ENCODE measurements around the gene ARHGAP18. TPM values are rescaled to one million over a fixed set of nuclear protein-coding genes. Genes with fewer than 3 reads are reported as not detected.

ARHGAP18 gene
- total and polyA plus RNA-seq, 2 of the 13 experiments (the other 11 are each of a cell fraction or from before 2014, with no cell fraction given) = 58.2 to 115 TPM

DNA sequence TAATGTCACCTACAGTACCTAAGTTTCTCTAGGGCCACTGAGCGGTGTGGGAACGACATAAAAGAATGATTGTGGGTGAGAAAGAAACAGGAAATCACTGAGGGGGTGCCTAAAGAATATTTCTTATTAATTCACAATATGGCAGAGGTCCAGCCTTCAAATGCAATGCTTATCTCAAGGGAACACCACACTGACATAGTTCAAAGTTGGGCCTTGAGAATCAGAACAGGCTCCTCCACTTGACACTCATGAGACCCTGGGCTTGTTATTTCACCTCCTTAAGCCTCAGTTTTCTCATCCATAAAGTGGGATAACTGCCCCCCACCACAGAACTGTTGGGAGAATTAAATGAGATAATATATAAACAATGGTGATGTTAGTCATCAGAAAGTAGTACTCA, 40.4 kb upstream of the ARHGAP18 start:
- no TSS peak for BruUV-seq (replicated peaks)
- no peak for ATAC-seq

DNA sequence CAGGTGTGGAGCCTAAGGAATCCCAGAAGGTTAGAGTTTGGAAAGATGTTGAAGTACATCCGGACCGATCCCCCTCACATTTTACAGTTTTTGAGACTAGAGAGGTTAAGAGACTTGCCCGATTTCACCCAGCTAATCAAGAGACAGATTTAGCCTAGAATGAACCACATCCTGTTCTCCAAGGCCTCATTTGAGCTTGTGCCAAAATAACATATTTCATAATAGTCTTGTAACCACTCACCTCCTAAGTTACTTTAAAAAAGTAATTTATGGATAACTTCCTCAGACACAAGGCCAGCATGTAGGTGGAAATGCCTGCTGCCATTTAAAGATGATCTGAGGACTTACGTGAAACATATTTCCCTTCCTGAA, 39.8 kb upstream of the ARHGAP18 start:
- no peak overlapping the region for H3K9ac ChIP-seq (ENCODE audit: insufficient read depth, low read depth, low read length)
- no peaks in the 10 kb centered on the region for H3K27me3 ChIP-seq (ENCODE audit: control insufficient read depth in 1 of 2, insufficient read depth in 2 of 2, low read length in 2 of 2)
- H3K4me2 ChIP-seq (ENCODE audit: low read depth, low read length) = no peak overlapping the region
- no peak overlapping the region for H3K27ac ChIP-seq (ENCODE audit: extremely low read length, insufficient read depth, low read length)
- no peaks in the 10 kb centered on the region for H4K20me1 ChIP-seq (ENCODE audit: insufficient read depth, low read length)
- ATAC-seq (no peak), DNase-seq (ENCODE audit: low spot score) (no peak), FAIRE-seq (no peak)
- no peaks in the 10 kb centered on the region for H3K79me2 ChIP-seq (ENCODE audit: insufficient read depth, low read length)
- peaks cover 32% of the 10 kb centered on the region for H3K4me1 ChIP-seq (ENCODE audit: insufficient read depth, low read length)
- H3K9me3 ChIP-seq (ENCODE audit: low read length) = no peaks in the 10 kb centered on the region
- in situ Hi-C loops (cut with HindIII; ENCODE audit: extremely low pct_ligation_motif_present, low pct_unique_long_range_greater_than_20kb) = no loop called here
- no peak overlapping the region for H3K4me3 ChIP-seq (replicated peaks in 1 of 3; ENCODE audit: insufficient read depth in 1 of 3, low read depth in 2 of 3, low read length in 3 of 3)
- intact Hi-C loops (cut with micrococcal nuclease; ENCODE audit: unreplicated experiment) = loop anchor here (2.0 kb wide), 1 partner anchor 17 kb away; no protein-coding TSS in a partner anchor
- BruUV-seq (replicated peaks) = no TSS peak
- 68% methylated on average over 4 of the region's 4 CpGs for WGBS (ENCODE audit: low lambda C conversion rate)
- no peaks in the 10 kb centered on the region for H3K36me3 ChIP-seq (replicated peaks in 1 of 2; ENCODE audit: control insufficient read depth in 1 of 2, insufficient read depth in 2 of 2, low read length in 2 of 2)
- no peak overlapping the region for H2AFZ ChIP-seq (ENCODE audit: low read length)
- ChIA-PET CTCF (ENCODE audit: low intra/inter-chr PET ratio, low total read pairs) (no interaction called here), POLR2A (no interaction called here)
- TF ChIP-seq HOXA3 (CRISPR knock-in tag; IDR thresholded peaks at IDR 0.05) = no peak
- TF ChIP-seq IKZF1 (IDR thresholded peaks at IDR 0.05) = no peak
- no peak for TF ChIP-seq ZNF441 (CRISPR knock-in tag; IDR thresholded peaks at IDR 0.05; ENCODE audit: borderline replicate concordance)
- TF ChIP-seq, protein P1, sequence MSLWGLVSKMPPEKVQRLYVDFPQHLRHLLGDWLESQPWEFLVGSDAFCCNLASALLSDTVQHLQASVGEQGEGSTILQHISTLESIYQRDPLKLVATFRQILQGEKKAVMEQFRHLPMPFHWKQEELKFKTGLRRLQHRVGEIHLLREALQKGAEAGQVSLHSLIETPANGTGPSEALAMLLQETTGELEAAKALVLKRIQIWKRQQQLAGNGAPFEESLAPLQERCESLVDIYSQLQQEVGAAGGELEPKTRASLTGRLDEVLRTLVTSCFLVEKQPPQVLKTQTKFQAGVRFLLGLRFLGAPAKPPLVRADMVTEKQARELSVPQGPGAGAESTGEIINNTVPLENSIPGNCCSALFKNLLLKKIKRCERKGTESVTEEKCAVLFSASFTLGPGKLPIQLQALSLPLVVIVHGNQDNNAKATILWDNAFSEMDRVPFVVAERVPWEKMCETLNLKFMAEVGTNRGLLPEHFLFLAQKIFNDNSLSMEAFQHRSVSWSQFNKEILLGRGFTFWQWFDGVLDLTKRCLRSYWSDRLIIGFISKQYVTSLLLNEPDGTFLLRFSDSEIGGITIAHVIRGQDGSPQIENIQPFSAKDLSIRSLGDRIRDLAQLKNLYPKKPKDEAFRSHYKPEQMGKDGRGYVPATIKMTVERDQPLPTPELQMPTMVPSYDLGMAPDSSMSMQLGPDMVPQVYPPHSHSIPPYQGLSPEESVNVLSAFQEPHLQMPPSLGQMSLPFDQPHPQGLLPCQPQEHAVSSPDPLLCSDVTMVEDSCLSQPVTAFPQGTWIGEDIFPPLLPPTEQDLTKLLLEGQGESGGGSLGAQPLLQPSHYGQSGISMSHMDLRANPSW (CRISPR knock-in tag; IDR thresholded peaks at IDR 0.05; ENCODE audit: borderline replicate concordance) = no peak
- TF ChIP-seq HOXA9 (CRISPR knock-in tag; IDR thresholded peaks at IDR 0.05; ENCODE audit: borderline replicate concordance) = no peak
- TF ChIP-seq, protein P2, sequence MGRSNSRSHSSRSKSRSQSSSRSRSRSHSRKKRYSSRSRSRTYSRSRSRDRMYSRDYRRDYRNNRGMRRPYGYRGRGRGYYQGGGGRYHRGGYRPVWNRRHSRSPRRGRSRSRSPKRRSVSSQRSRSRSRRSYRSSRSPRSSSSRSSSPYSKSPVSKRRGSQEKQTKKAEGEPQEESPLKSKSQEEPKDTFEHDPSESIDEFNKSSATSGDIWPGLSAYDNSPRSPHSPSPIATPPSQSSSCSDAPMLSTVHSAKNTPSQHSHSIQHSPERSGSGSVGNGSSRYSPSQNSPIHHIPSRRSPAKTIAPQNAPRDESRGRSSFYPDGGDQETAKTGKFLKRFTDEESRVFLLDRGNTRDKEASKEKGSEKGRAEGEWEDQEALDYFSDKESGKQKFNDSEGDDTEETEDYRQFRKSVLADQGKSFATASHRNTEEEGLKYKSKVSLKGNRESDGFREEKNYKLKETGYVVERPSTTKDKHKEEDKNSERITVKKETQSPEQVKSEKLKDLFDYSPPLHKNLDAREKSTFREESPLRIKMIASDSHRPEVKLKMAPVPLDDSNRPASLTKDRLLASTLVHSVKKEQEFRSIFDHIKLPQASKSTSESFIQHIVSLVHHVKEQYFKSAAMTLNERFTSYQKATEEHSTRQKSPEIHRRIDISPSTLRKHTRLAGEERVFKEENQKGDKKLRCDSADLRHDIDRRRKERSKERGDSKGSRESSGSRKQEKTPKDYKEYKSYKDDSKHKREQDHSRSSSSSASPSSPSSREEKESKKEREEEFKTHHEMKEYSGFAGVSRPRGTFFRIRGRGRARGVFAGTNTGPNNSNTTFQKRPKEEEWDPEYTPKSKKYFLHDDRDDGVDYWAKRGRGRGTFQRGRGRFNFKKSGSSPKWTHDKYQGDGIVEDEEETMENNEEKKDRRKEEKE (IDR thresholded peaks at IDR 0.05) = no peak
- no peak for TF ChIP-seq ARNT2 (CRISPR knock-in tag; IDR thresholded peaks at IDR 0.05; ENCODE audit: low read depth)
- TF ChIP-seq, protein P3, sequence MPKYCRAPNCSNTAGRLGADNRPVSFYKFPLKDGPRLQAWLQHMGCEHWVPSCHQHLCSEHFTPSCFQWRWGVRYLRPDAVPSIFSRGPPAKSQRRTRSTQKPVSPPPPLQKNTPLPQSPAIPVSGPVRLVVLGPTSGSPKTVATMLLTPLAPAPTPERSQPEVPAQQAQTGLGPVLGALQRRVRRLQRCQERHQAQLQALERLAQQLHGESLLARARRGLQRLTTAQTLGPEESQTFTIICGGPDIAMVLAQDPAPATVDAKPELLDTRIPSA (CRISPR knock-in tag; IDR thresholded peaks at IDR 0.05; ENCODE audit: borderline replicate concordance) = no peak
- TF ChIP-seq, protein P4, sequence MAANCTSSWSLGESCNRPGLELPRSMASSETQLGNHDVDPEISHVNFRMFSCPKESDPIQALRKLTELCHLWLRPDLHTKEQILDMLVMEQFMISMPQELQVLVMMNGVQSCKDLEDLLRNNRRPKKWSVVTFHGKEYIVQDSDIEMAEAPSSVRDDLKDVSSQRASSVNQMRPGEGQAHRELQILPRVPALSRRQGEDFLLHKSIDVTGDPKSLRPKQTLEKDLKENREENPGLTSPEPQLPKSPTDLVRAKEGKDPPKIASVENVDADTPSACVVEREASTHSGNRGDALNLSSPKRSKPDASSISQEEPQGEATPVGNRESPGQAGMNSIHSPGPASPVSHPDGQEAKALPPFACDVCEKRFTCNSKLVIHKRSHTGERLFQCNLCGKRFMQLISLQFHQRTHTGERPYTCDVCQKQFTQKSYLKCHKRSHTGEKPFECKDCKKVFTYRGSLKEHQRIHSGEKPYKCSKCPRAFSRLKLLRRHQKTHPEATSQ (CRISPR knock-in tag; IDR thresholded peaks at IDR 0.05; ENCODE audit: borderline replicate concordance) = no peak

More for the DNA sequence above, 40.4 kb upstream of the ARHGAP18 start:
- POLR2A ChIA-PET = no interaction called here
- H3K4me3 ChIP-seq (replicated peaks in 1 of 3; ENCODE audit: insufficient read depth in 1 of 3, low read depth in 2 of 3, low read length in 3 of 3) = no peak overlapping the region
- no peaks in the 10 kb centered on the region for H3K79me2 ChIP-seq (ENCODE audit: insufficient read depth, low read length)
- H3K27me3 ChIP-seq (ENCODE audit: control insufficient read depth in 1 of 2, insufficient read depth in 2 of 2, low read length in 2 of 2) = no peaks in the 10 kb centered on the region
- peaks cover 29% of the 10 kb centered on the region for H3K4me1 ChIP-seq (ENCODE audit: insufficient read depth, low read length)
- H3K36me3 ChIP-seq (replicated peaks in 1 of 2; ENCODE audit: control insufficient read depth in 1 of 2, insufficient read depth in 2 of 2, low read length in 2 of 2) = no peaks in the 10 kb centered on the region
- no peaks in the 10 kb centered on the region for H3K9me3 ChIP-seq (ENCODE audit: low read length)
- no peak overlapping the region for H3K27ac ChIP-seq (ENCODE audit: extremely low read length, insufficient read depth, low read length)
- WGBS (ENCODE audit: low lambda C conversion rate) = 23% methylated on average over 2 of the region's 2 CpGs
- intact Hi-C loops (cut with micrococcal nuclease; ENCODE audit: unreplicated experiment) (loop anchor here (2.0 kb wide), 1 partner anchor 18 kb away; no protein-coding TSS in a partner anchor), in situ Hi-C loops (cut with HindIII; ENCODE audit: extremely low pct_ligation_motif_present, low pct_unique_long_range_greater_than_20kb) (no loop called here)
- no peak overlapping the region for H3K4me2 ChIP-seq (ENCODE audit: low read depth, low read length)
- TF ChIP-seq ZNF629 (CRISPR knock-in tag; conservative IDR thresholded peaks at IDR 0.05) (peak; percentile 80), ZNF615 (CRISPR knock-in tag; IDR thresholded peaks at IDR 0.05; ENCODE audit: borderline replicate concordance) (no peak)
- FAIRE-seq = no peak
- CTCF ChIA-PET (ENCODE audit: low intra/inter-chr PET ratio, low total read pairs) = no interaction called here
- no peak overlapping the region for H3K9ac ChIP-seq (ENCODE audit: insufficient read depth, low read depth, low read length)
- no peaks in the 10 kb centered on the region for H4K20me1 ChIP-seq (ENCODE audit: insufficient read depth, low read length)
- no peak for DNase-seq (ENCODE audit: low spot score)
- H2AFZ ChIP-seq (ENCODE audit: low read length) = no peak overlapping the region
